K562 (cell line): ENCODE measurements around the gene CCDC77. TPM values are rescaled to one million over a fixed set of nuclear protein-coding genes. Genes with fewer than 3 reads are reported as not detected.
A peak's percentile ranks its signal among the peaks of the same experiment; 100 is the strongest.

Experiments used
- BCL6 ChIP-seq: fragments of 250-450 bp; sonication (Bioruptor Pico); IDR thresholded peaks from 2 replicates; pipeline ENCODE4 v1.4.0; 2020
- CBX5 ChIP-seq: IDR thresholded peaks from 2 replicates; pipeline ENCODE4 v1.6.1; 2014; ENCODE audit warnings: low read depth, borderline replicate concordance
- COPS2 ChIP-seq: fragments of 450-650 bp; conservative IDR thresholded peaks from 2 replicates; pipeline ENCODE4 v1.6.1; 2016; ENCODE audit warnings: mild to moderate bottlenecking, moderate library complexity
- CTBP1 ChIP-seq: fragments of 450-650 bp; IDR thresholded peaks from 2 replicates; pipeline ENCODE4 v1.6.1; 2016; ENCODE audit warnings: borderline replicate concordance
- ETS1 ChIP-seq: conservative IDR thresholded peaks from 2 replicates; pipeline ENCODE4 v1.6.1; 2011; ENCODE audit warnings: low read depth, mild to moderate bottlenecking, low read length; ENCODE audit not compliant: control insufficient read depth
- ETS2 ChIP-seq: IDR thresholded peaks from 2 replicates; pipeline ENCODE4 v1.6.1; 2016; ENCODE audit warnings: borderline replicate concordance, missing genetic modification characterization, mild to moderate bottlenecking, moderate library complexity, missing compliant biosample characterization; ENCODE audit not compliant: poor library complexity, severe bottlenecking
- ETV5 ChIP-seq: sonication (generic); formaldehyde crosslinking; IDR thresholded peaks from 2 replicates; pipeline ENCODE4 v1.4.0; 2020; ENCODE audit warnings: low read depth, mild to moderate bottlenecking, missing genetic modification reagents
- ETV6 ChIP-seq, 3 experiments: fragments of 150-350 bp in 1 of 3; sonication (generic) in 1 of 3; formaldehyde crosslinking in 1 of 3; IDR thresholded peaks; 2 replicates each; pipeline versions ENCODE4 v1.6.1 to v1.8.0; 2014 to 2022; ENCODE audit warnings: borderline replicate concordance in 2 of 3, low read depth in 2 of 3, antibody characterized with exemption in 1 of 3, low read length in 1 of 3, mild to moderate bottlenecking in 1 of 3, missing genetic modification reagents in 1 of 3
- MAFK ChIP-seq: IDR thresholded peaks from 2 replicates; pipeline ENCODE4 v1.6.1; 2011; ENCODE audit warnings: low read length, improper control_type of control experiment
- MAX ChIP-seq: sonication (generic); formaldehyde crosslinking; IDR thresholded peaks from 2 replicates; pipeline ENCODE4 v1.9.0; 2022; ENCODE audit warnings: mild to moderate bottlenecking, missing genetic modification reagents
- MBD2 ChIP-seq: sonication (generic); IDR thresholded peaks from 2 replicates; pipeline ENCODE4 v1.6.1; 2016; ENCODE audit warnings: low read depth, borderline replicate concordance
- NFYB ChIP-seq: IDR thresholded peaks from 2 replicates; pipeline ENCODE4 v1.6.1; 2011; ENCODE audit warnings: mild to moderate bottlenecking, moderate library complexity; ENCODE audit not compliant: insufficient read length; ENCODE audit errors: extremely low read depth
- PHF20 ChIP-seq: fragments of 450-650 bp; IDR thresholded peaks from 2 replicates; pipeline ENCODE4 v1.6.1; 2018; ENCODE audit not compliant: partially characterized antibody
- POLR2AphosphoS2 ChIP-seq: IDR thresholded peaks from 2 replicates; pipeline ENCODE4 v1.6.1; 2012; ENCODE audit warnings: low read length, improper control_type of control experiment
- POLR2AphosphoS5 ChIP-seq: IDR thresholded peaks from 2 replicates; pipeline ENCODE4 v1.6.1; 2011; ENCODE audit warnings: mild to moderate bottlenecking, low read depth, low read length, moderate library complexity; ENCODE audit not compliant: control insufficient read depth, insufficient read depth
- POLR2H ChIP-seq: IDR thresholded peaks from 2 replicates; pipeline ENCODE4 v1.6.1; 2016; ENCODE audit warnings: missing genetic modification characterization, low read depth, mild to moderate bottlenecking, control low read depth, missing compliant biosample characterization, moderate library complexity
- RBM15 ChIP-seq: fragments of 200-400 bp; formaldehyde crosslinking; IDR thresholded peaks from 2 replicates; pipeline ENCODE4 v1.6.1; 2018; ENCODE audit warnings: mild to moderate bottlenecking, low read length, moderate library complexity; ENCODE audit not compliant: insufficient read depth
- ZNF518B ChIP-seq: fragments of 250-450 bp; sonication (Bioruptor Pico); IDR thresholded peaks from 2 replicates; pipeline ENCODE4 v1.5.0; 2021; ENCODE audit warnings: mild to moderate bottlenecking, moderate library complexity
- ZNF740 ChIP-seq, 3 experiments: fragments of 200-800 bp in 1 of 3; sonication (Bioruptor generic) in 1 of 3; sonication (generic) in 1 of 3; formaldehyde crosslinking in 1 of 3; IDR thresholded peaks; 2 replicates each; pipeline versions ENCODE4 v1.6.1 to v1.8.0; 2016 to 2022; ENCODE audit warnings: mild to moderate bottlenecking in 2 of 3, missing compliant biosample characterization in 2 of 3, missing genetic modification characterization in 2 of 3, missing genetic modification reagents in 1 of 3
- polyA plus RNA-seq, 8 experiments: library from polyadenylated mRNA; depleted of rRNA in 4 of 8; stranded (reverse) in 5 of 8; unstranded in 3 of 8; fragments of >200 nt; fragmentation: Nextera tagmentation in 2 of 8; fragmentation: Illumina TruSeq in 1 of 8; extraction: Ambion mirVana in 2 of 8; extraction: Trizol in 1 of 8; gene quantifications; 2 replicates each; pipeline versions ENCODE4 v1.2.1 to v1.2.3, GENCODE V29; 2011 to 2014; ENCODE audit warnings: inconsistent platforms in 1 of 8, missing spikeins in 1 of 8
- total RNA-seq, 7 experiments: library from RNA; depleted of rRNA in 6 of 7; stranded (reverse); fragments of >200 nt in 6 of 7; fragmentation: Illumina TruSeq in 2 of 7; extraction: Trizol in 2 of 7; gene quantifications; 2 replicates each; pipeline versions ENCODE4 v1.2.1 to v1.2.3, GENCODE V29; 2011 to 2021; ENCODE audit warnings: low replicate concordance in 1 of 7

Gene CCDC77
- total and polyA plus RNA-seq, 9 of the 15 experiments (the other 6 are each of a cell fraction or from before 2014, with no cell fraction given) = 10.5 to 26.5 (median 17.8) TPM

GRCh38 chr12:389142-390096 is 12.0 kb upstream of the CCDC77 start, which contains the start of gene KDM5A (continued):
- TF ChIP-seq POLR2AphosphoS2 (no peak), CTBP1 (peak; percentile 51; the same call in 1 of the 2 replicates), PHF20 (peak; percentile 92), BCL6 (no peak), MAX (CRISPR knock-in tag) (peak; percentile 42; the same call in 1 of the 2 replicates), RBM15 (no peak), MBD2 (peak; percentile 57), COPS2 (no peak), ETS1 (peak; percentile 54; the same call in 1 of the 2 replicates), ETV6 (IDR thresholded peaks at IDR 0.05; ENCODE audit: borderline replicate concordance in 1 of 2, low read depth in 2 of 2, low read length in 1 of 2) (no peak), ETV6 (CRISPR knock-in tag; IDR thresholded peaks at IDR 0.05; ENCODE audit: borderline replicate concordance) (no peak), NFYB (no peak), ZNF740 (CRISPR knock-in tag; IDR thresholded peaks at IDR 0.05) (peak; percentile 87), ZNF740 (tag; IDR thresholded peaks at IDR 0.05) (peak in 1 of 2 experiments; percentile 40; a peak in 1 of 4 replicates), ETV5 (CRISPR knock-in tag) (peak; percentile 97), ETS2 (tag) (no peak), CBX5 (no peak), ZNF518B (CRISPR knock-in tag) (no peak), POLR2H (no peak; the same call in 1 of the 2 replicates), MAFK (no peak), POLR2AphosphoS5 (peak; percentile 52; the same call in 1 of the 2 replicates)
